Suppressor macrophage treated with lipopolysaccharide for 4 hours (primary cell): ENCODE results near the gene ADAMTS18.
"Not testable (repeated sequence)": the region's sequence is repeated elsewhere in the genome, so short reads cannot be mapped to it uniquely, and the experiment has no call there.

ENCODE experiments used
- DNase-seq: peaks from one replicate; pipeline ENCODE4 v3.0.0-alpha.2; 2020

Gene ADAMTS18

DNA sequence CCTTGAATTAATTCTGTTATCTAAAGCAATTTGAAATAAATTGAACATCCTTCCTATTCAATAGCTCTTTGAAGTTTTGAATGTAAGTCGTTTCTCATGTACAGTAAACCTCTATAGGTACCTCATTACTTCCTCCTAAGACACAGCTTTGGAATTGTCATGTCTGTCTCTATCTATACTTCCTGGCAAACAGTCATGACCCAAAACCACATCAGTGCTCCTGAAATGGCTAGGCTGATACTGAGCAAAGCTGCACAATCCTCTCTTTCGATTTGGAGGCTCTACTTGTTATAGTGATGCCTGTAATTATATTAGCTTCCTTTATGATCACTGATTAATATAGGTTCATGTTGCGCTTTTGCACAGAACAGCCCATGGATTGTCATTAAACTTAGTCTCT lies 110.1 kb downstream of the ADAMTS18 start:
- no peak for DNase-seq

DNA sequence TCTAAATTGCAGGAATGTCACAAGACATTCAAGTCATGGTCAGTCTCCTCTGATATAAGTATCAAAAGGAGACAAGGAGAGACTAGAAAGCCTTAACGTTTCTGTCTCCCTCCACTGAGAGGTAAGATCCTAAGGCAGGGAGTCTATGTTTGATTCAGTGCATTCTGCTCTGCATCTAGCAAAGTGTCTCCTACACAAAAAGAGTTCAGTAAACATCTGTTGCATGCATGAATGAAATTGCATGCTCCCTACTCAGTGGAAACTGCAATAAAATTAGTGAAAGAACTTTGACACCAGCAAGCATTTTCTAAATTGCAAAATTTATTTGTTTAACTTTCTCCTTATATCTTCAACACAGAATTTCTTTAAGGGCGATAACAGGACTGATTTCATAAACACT lies 111.1 kb downstream of the ADAMTS18 start:
- DNase-seq, result no peak

DNA sequence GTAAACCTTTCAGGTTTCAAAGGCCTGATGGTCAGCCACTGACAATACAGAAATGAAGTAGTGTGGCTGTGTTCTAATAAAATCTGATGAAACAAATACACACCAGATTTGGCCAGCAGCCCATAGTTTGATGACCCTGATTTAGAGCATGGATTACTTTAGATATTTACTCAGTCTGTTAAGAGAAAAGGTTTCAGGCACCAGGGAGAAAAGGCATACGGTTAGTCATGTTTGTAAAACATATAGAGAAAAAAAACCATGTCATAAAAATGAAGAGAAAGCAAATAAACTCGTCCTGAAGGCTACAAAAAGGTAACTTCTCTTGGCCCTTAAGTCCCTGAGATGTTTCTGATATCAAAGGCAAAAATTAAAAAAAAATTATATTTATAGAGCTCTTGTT lies 112.1 kb downstream of the ADAMTS18 start:
- DNase-seq, result no peak

DNA sequence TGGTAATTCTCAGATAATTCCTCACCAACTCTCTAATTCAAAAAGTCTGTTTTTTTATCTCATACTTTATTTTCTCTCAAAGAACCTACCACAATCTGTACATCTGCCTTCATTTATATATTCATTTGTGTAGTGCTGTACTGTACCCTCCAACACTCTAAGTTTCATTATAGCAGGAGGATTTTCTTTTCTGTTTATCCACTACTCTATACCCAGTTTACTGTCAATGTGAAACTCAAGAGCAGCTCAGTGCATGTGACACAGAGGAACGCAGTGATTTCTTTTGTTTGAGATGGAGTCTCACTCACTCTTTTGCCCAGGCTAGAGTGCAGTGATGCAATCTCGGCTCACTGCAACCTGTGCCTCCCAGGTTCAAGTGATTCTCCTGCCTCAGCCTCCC lies 117.8 kb downstream of the ADAMTS18 start:
- DNase-seq, result no peak

DNA sequence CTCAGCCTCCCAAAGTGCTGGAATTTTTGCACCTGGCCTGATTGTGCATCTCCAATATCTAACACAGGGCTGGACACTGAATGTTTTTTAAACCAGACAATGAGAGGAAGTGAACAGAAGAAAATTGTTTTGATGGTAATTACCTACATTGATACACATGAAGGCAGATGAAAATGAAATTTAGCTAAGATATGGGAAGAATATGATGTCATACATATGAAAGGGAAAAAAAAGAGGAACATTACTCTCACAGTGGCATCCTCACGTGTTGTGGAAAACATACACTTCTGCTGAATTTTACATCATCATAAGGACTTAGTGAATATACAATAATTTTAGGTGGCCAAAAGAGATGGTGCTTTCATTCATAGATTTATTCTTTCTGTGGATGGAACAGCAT lies 124.0 kb downstream of the ADAMTS18 start:
- no peak for DNase-seq

DNA sequence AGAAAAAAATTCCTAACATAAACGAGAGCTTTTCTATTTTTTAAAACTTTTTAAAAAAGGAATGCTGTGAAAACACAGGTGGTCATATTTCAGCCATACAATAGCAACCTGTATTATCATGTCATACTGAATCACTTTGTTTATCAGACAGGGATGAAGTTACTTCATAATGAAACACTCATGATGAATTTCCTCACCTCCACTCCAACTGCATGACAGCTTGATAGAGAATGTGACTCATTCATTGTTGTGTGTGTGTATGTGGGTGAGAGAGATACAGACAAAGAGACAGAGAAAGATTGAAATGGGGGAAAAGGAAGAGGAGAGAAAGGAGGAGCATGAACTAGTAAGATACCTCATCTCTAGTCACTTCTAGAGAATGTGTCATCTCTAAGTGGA lies 126.7 kb downstream of the ADAMTS18 start:
- no peak for DNase-seq

DNA sequence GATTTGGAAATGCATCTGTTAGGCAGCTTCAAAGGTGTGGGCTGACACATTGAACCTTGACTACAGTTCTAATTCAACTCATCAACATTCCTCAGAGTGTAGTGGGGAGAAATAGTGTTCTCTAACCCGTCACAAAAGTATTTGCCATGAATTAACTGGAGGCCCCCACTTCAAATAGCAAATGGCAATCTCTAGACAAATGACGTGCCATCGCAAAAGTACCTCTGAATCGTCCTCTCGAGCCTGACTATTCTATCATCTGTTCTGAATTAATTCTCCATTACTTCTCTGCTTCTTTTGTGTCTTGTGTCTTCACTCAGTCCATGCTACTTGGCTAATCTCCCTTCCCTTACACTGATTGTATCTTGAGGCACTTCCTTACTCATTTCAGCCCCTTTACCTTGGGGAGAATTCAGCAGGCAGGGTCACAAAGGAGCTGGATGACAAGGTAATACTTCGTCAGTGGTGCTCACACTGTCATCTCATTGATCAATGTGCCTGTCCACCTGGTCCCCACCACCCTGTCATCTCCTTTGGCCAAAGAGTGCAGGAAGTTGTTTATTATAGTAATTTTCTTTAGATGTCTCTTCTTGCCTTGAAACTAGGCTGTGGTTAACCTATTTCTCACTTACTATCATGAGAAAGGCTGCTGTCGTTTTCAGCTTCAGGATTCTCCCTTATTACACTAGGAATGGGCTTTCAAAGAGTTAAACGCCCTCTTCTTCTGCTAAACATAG lies 127.2 kb downstream of the ADAMTS18 start:
- no peak for DNase-seq

DNA sequence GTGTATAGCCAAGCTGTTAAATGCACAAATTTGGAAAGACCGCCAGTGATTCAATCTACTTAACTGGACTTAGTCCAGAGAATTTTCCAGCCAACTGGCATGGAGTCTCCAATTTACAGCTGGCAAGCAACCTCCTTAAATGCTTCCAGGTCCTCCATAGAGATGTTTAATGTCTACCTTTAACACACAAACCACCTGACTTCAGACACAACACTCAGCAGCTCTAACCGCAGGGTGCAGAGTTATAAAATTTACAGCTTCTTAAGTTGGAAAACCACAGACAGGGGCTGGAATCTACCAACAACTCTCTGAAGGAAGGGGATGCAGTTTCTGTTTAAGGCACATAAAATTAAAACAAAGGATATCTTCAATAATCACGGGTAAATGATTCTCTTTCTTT lies 128.8 kb downstream of the ADAMTS18 start:
- no peak for DNase-seq

DNA sequence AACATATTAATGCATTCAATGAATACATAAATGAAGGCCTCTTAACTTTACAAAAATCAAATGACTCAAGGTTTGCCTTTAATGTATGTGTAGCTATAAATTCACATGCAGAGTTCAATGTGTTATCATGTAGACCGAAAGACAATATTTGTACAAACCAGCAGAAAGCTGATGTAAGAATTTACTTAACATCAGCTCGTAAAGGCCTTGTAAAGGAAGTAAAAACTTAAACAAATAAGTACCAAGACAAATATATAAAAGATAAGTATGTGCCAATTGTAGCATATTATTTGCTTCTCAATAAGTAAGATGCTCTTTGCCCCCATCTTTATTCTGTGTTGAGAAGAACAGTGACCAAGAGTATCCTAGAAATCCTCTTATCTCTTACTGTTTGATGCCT lies 130.0 kb downstream of the ADAMTS18 start:
- no peak for DNase-seq

DNA sequence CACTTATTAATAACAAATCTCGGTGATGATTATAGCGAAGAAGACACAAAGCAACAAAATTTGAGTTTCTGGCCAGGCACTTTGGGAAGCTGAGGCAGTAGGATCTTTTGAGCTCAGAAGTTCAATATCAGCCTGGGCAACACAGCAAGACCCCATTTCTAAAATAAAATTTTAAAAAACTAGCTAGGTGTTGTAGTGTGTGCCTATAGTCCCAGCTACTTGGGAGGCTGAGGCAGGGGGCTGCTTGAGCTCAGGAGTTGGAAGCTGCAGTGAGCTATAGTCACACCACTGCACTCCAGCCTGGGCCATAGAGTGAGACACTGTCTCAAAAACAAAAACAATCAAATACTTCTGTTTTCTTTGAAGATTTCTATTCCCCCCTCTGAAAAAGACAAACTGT lies 130.7 kb downstream of the ADAMTS18 start:
- DNase-seq, result no peak

DNA sequence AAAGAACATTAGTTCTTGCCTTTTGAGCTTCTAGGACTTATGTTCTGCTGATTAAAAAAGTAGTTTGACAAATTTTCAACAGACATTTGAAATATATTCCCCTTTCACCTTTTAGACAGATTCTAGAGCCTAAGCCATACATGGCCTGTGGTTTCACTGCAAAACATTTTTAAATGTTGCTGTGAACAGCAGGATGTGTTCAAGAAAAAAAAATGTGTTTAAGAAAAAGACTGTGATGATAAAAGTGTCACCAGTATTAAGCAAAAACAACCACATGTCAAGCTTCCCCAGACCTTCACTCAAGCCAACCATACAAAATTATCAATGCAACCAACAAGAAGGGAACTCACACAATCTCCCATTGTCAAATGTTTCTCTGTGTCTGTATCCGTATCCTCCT lies 132.2 kb downstream of the ADAMTS18 start:
- DNase-seq, result no peak

DNA sequence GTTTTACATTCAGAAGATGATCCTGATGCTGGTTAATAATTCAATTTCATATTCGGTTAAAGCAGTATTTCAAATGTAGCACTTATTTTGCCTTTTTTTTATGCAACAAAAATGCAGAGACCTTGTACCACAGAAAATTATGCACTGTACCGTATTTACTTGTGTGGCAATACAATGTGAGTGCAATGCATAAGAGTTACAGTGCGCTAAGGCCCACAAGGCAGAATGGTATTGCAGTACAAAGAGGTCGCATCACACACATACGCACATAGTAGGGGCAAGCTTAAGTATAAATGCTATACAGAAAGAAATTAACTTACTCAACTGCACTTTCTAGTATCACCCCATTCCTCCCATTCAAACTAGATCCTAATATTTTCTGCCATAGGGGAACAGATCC lies 132.6 kb downstream of the ADAMTS18 start:
- DNase-seq, result no peak

DNA sequence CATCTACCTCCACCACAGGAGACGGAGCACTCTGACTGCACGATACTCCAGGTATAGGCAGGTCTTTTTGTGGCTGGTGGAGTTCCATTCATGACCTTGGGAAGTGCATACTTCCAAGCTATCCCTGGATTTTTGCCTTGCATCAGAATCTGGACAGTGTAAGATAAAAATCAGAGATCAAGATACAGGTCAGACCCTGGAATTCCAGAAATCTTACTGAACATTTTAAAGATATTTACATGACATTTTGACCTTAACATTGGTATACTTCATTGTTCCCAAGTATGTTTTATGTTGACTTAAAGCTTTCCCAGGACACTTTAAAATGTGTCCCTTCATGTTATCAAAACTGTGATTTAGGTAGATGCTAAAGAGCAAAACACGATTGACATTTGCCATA lies 134.6 kb downstream of the ADAMTS18 start:
- no peak for DNase-seq

DNA sequence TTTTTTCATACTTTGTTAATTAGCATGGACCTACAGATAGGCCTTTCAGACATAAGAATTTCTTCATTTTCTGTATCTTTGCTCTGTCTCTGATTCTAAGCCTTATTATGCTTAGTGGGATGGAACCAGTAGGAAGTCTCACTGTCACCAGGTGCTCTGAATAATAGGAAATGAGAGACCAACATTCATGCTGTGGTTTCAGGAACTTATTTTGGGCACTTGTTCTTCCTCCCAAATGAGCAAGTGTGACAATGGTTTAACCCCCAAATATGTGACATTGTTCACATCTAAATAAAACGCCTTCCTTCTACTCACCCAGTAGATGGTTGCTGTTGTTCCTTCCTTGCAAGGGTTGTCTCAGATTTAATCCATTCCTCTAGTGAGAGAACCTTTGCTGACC lies 135.4 kb downstream of the ADAMTS18 start:
- no peak for DNase-seq

DNA sequence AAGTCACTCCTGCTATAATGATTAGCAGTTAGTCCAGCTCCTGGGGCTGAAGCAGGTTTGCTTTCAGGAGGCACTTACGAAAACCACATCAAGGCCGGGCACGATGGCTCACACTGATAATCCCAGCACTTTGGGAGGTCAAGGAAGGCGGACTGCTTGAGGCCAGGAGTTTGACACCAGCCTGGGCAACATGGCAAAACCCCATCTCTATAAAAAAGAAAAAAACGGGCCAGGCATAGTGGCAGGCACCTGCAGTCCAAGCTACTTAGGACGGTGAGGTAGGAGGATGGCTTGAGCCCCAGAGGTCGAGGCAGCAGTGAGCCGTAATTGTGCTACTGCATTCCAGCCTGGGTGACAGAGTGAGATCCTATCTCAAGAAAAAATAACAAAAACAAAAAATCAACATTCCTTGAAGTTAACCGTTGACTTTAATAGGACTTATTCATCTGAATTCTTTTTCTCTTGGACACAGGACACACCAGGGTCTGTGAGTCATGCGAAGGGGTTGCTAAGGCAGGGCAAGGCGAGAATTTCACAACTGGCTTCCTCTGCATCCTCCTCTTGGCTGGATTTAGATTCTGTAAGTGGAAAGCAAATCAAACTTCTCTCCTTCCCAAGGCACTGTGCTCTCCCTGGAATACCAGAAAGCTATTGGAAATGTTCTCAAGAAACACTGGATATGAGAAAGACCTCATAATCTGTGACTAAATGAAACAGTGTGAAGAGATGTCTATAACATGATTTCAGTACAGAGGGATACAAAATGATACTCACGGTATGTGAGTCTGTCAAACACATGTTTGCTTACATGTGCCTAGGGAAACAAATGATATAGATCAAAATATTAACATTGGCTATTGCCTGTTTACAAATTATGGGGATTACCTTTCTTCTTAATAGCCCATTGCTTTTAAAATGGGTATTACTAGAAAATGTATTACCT lies 136.1 kb downstream of the ADAMTS18 start:
- DNase-seq, result no peak

DNA sequence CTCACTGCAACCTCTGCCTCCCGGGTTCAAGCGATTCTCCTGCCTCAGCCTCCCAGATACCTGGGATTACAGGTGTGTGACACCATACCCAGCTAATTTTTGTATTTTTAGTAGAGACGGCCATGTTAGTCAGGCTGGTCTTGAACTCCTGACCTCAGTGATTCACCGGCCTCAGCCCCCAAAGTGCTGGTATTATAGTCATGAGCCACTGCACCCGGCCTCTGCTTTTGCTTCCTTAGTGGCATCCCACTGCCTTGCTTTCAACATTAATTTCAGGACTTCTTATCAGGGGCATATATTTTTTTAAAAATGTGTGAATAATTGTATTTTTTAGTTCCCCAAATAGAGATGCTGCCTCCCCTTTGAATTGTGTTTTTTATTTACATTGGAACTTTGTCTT lies 136.8 kb downstream of the ADAMTS18 start:
- DNase-seq, result no peak

DNA sequence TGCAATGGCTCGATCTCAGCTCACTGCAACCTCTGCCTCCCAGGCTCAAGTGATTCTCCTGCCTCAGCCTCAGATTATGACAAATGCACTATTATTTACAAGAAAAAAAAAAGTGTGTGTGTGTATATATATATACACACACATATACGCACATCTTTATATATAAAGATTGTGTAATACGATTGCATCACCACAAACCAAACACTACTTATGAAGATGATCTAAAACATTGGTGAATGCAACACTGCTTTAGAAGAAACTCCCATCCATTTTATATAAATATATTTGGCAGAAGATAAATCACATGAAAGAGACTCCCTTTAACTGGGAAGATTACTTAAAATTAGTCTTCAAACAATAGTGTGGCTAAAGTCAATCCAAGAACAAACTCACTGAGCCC lies 138.9 kb downstream of the ADAMTS18 start:
- DNase-seq, result no peak

DNA sequence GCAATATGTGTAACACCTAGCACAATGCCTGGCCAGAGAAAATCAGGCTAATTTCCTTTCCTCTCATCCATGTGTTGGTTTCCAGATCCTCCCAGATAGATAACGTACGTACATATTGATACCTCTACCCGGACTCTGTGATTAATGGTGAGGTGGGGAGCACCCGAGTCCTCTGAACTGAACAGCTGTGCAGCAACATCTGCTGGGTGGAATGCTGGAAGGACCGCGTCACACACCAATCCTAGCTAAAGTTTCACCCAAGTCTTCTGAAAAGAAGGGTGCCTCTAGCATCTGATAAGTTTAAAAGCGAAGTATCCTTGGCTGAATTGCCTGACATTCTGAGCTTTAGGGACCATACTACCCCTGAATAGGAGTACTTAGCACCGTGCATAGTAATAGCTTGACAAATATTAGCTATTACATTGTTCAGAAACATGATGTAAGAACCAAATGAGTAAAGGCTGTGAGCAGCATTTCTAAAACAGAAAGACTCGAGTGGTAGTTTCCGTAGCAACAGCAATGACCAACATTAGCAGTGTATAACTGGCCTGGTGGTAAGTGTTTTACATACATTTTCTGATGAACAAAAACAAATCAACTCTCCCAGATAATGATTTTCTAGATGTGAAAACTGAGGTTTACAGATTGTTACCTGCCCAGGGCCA lies 144.3 kb downstream of the ADAMTS18 start:
- no peak for DNase-seq

DNA sequence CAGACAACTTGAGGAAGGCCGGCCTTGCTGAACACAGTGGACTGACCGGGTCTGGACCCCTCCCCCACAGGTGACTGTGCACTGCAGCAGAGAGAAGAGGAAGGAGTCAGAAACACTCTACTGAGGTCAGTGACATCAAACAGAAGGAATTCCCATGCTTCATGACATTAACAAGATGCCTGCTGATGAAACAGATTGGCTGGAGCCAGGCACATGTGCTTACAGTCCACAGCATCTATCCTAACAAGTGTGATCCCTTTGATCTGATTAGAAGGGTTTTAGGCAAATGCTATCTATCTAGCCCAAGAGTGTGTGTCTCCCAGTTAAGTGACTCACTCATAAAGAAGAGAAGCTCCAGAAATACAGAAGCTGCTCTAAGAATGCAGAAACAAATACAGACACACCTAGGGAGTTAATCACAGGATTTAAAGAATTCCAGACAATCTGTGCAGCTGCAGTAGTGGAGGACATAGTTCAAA lies 145.5 kb downstream of the ADAMTS18 start:
- DNase-seq, result no peak

DNA sequence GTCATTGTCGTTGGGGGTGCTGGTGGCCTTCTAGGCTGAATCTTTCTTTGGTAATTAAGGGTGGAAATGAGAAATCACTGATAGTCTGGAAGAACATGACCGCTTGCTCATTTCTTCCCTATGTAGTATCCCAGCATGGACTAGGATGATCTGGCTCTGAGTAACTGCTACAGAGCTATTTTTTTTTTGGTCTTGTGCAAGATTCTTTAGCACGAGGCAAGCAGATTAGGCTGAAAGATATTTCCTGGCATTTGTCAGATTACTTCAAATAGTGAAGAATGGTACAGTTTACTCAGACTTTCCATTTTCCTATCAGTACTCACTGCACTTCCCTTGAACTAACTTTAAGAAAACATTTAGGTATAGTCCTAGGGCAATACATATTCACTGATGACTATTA lies 146.6 kb downstream of the ADAMTS18 start:
- no peak for DNase-seq

DNA sequence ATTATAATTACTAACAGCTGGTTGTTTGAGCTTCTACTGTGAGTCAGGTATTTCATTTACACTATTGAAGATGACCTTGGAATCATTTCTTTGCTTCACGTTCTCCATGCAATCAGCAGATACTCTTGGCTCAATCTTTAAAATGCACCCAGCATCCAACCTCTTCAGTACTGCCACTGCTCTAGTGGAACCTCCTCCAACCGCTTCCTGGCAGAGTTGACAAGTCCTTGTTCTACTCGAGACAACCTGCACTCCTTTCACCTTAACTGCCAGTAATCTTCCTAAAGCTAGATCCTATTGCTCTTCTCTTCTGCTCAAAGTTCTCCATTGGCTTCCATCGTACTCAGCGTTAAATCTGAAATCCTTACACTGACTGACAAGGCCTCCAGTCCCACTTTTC lies 149.2 kb downstream of the ADAMTS18 start:
- DNase-seq, result no peak

DNA sequence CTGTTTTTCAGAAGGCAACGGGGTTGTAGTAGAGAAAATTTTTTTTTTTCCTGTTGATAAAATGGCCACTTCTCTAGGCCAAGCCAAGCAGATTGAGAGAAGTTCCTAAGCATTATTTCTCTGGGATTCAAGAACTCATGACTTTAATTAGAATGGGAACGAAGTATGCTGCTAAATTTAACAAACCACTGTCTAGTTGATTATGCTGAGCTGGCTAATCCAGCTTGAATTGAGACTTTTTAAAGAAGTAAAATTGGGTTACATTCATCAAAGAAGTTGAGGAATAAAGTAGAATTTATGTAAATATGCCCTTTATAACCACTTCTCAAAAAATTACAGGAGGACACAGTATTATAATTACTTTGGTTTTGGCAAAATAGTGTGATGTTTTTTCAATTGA lies 152.5 kb downstream of the ADAMTS18 start:
- no peak for DNase-seq

DNA sequence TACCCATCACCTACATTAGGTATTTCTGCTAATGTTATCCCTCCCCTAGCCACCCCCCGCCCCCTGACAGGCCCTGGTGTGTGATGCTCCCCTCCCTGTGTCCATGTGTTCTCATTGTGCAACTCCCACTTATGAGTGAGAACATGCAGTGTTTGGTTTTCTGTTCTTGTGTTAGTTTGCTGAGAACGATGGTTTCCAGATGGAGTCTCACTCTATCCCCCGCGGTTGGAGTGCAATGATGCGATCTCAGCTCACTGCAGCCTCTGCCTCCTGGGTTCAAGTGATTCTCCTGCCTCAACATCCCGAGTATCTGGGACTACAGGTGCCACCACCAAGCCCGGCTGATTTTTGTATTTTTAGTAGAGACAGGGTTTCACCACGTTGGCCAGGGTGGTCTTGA lies 155.5 kb downstream of the ADAMTS18 start:
- DNase-seq, result not testable (repeated sequence)

DNA sequence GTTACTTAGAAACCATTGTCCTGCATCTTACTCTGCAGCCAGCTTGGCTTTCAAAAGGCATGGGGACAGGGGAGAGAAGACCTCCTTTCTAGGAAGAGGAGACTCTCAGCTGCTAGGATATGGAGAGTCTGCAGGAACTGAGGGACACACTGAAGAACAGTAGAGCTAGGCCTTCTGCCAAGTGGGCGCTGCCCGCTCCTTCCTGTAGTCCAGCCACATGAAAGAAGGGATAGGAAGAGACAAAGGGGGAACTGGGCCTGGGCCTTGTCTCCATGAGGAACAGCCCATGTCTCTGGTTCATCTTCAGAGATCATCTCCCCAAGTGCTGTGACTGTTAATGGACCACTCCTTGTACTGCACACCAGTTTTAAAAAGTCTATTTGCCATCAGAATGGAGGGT lies 157.3 kb downstream of the ADAMTS18 start:
- no peak for DNase-seq
